SIG-M5 (cell line): ENCODE results near the gene ELP4.
"Not testable (repeated sequence)": the region's sequence is repeated elsewhere in the genome, so short reads cannot be mapped to it uniquely, and the experiment has no call there.

Experiments used
- DNase-seq: peaks from one replicate; lab custom pipeline; 2025; lab: John Stamatoyannopoulos, UW

Gene ELP4

DNA sequence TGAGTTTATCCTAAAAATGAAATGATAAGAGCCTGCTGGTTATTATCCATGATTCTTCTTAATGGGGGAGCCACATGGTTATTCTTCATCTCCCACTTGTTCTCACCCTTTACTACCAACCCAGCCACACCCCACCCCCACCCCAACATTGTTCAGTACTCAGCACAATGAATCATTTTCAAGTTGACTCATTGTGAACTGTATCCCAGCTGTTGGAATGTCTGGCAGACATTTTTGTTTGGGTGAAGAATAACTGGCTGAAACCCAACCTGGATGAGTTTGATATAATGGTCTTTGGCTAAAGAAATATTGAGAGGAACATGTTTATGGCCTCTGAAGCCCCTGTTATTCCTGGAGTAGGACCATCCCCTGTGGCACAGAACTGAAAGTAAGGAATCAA is 136.2 kb downstream of the ELP4 start:
- DNase-seq, result no peak

DNA sequence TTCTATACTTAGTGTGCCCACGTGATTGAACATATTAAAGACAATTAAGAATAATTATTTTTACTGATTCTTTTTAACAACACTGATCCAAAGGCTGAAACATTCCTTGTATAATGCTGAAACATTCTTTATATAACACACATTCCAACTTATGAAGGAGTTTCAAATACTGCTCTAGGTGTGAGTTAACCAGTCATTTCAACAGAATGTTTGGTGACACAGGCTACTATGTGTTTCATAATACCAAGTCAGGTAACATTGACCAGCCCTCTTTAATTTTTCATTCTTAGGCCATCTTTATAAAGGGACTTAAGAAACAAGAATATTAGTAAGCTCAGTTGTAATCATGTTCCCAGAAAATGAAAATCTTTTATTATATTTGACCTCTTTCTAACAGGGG is 136.6 kb downstream of the ELP4 start:
- no peak for DNase-seq

DNA sequence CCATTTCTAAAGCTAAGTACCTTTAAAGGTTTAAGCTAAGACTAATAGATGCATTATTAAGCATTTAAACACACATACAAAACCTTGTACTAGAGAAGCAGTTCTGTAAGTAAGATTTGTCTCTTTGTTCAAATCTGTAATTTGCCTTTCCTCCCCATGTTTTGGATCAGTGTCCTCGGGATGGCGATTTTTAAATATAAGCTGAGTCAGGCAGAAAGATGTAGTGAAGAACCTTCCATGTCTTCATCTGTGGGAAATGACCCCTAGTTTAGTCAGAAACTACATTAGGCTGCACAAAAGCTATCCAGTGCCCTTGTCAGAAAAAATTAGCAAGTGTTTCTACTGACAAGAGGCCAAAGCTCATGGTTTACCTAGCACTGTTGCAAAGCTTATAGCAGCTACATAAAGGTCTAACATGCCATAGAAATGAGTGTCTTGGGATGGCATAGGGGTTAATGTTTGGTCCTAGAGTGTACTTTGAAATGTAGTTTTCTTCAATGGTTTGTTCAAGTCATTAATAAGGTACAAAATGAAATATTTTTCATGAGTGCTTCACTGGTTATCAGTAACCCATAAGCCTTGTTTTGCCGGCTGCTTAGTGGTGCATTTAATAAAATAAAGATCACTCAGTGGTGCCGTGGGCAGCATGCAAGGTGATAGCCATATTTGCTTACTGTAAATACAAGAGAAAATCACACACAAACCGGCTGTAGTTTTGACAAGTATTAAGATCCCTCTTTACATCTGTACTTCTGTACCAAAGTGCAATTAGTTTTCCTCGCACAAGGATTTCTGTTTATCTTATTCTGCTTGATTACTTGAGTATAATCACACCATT is 139.8 kb downstream of the ELP4 start:
- DNase-seq, result no peak

DNA sequence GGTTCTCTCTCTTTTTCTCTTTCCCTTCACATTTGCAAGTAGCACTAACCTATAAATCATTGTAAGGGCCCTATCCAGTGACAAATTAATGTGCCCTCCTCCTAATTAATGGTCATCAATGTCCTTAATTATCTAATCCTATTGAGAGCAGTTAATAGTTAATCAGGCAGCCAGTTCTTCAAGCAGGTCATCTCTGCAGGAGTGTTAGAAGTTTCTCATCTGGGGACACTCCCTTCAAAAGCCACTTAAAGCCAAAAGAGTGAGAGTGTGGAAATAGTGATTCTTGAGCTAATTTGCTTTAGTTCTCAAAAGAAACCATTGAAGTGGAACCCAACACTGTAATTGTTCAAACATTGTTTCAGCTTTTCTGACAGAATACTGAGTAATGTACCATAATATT is 141.6 kb downstream of the ELP4 start:
- DNase-seq, result no peak

DNA sequence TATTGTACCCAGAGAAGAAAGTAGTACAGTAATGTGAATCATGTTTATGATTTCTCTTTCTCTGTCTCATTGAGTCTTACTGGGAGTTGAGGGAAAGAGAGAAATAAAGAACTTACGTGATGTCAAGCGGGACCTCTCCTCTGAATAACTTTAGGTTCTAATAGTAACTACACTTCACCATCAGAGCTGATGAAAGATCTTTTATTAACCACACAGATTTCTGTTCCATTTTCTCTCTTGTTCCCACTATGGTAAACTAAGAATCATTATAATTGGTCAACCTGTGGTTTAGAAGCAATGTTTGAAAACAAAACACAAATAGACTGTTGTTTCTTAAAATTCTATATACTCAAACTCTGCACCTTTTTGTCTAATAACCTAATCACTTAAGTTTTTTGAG is 142.3 kb downstream of the ELP4 start:
- no peak for DNase-seq

DNA sequence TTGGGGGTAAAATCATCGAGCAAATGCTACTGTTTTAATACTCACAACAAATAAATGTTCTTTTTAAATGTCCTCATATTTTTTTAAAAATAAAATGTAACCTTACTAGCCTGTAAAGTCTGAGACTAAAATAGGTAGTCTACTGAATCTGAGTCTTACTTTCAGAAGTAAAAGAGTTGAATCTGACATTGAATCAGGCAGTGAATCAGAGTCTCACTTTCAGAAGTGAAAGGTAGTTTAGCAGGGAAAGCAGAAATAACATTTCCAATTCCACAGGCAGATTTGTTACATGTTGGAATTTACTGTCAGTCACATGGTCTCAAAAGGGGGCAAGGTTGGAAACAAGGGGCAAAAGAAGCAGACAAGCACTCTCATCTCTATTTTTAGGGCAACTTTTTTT is 143.0 kb downstream of the ELP4 start:
- no peak for DNase-seq

DNA sequence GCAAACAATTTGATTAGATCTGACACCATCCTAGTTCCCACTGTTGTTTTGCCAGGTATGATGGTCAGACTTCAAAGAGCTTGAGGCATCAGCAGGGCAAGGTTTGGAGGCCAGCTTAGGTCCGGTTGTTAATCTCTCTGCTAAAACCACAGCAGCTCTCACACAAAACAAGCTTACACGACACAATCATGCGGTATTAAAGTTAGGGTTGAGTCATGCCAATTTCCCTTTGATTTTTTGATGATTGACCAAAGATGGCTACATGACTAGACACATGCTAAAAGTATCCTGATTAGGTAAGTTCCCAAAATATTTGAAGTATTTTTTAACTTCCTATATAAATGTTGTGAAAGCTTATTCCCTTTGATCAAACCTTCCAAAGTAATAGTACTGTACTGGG is 145.9 kb downstream of the ELP4 start:
- no peak for DNase-seq

DNA sequence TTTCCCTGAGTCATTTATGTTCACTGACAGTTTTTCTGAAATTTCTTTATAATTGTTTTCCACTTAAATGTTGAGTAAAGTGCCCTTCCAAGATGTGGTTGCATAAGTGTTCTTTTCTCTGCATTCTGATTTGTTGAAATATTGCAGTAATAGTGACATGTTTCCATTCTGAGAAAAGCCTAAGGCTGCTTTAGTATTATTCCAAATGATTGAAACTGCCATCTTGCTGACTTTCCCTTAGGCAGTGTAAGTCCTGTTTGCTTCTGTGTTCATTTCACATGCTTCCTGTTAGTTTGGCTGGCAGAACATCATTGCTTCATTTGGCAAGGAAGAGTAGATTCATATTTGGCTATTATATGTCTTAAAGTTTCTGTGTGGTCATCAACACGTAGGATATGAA is 146.5 kb downstream of the ELP4 start:
- DNase-seq, result no peak

DNA sequence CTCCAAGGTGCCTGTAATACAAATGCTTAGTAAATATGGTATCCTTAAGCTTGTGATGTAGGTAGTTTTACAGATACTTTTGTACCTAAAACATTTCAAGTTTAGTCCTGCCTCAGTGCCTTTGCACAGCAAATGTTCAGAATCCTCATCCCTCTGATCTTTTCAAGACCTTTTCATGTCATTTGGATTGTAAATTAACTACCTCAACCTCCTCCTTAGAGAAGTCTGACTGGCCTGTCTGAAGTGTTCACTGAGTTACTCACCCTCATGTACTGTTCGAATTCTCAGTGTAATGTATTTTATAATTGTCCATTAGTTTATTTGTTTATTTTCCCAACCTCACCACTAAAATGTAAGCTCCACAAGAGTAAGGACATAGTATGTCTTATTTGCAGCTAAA is 147.5 kb downstream of the ELP4 start:
- no peak for DNase-seq

DNA sequence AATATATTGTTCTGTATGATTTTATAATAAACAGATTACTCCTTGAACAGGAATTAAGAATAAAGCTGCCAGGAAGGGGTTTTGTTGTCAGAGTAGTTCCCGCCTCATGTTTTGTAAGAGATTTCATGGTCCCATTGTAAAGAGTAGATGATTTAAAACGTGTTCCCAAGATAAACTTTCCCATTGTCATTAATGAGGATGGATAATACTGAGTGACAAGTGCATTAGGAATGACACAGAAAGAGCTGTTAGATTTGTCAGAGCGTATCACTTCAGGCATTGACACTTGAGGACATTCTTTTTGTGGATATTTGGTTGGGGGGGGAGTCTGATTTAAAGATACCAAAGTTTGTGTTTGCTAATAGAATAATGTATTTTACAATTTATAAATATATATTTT is 154.6 kb downstream of the ELP4 start:
- no peak for DNase-seq

DNA sequence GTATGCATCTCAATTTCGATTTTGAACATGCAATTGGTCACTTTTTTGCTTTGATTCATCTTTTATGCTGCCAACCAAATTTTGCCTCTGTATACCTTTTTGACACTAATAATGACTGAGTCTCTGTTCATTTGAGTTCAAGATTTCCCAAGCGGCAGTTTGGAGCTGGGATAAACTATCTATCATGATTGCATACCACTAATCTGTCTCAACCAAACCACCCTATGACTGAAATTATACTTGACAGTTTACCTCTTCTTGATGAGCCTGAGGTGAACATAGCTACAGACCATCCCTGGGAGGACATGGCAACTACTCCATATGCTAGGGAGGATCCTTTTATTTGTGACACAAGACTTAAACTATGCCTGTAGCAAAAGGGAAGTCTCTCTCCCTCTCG is 155.4 kb downstream of the ELP4 start:
- DNase-seq, result no peak

DNA sequence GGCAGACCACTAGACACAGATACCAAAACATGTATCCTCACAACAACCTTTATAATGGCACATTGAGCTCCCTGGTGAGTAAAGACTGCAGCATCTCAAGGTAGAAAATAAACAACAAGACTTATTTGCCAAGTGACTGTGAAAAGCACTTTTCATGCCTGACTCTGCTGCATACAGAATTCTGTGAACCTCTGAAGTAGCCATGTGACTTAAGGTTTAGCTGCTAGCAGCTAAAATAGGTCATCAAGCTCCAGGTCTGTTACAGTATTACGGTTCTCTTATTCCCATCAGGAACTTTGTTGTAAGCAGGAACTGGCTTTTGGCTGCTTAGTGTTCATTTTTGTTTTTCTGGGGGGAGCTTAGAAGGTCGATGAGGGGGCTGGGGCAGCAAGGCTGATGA is 162.1 kb downstream of the ELP4 start:
- no peak for DNase-seq

DNA sequence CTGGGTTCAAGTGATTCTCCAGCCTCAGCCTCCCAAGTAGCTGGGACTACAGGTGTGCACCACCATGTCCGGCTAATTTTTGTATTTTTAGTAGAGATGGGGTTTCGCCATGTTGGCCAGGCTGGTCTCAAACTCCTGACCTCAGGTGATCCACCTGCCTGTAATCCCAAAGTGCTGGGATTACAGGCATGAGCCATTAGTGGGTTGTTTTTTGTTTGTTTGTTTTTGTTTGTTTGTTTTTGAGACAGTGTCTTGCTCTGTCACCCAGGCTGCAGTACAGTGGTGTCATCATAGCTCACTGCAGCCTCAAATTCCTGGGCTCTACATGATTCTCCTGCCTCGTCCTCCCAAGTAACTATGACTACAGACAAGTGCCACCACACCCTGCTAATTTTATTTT is 163.5 kb downstream of the ELP4 start:
- DNase-seq, result not testable (repeated sequence)

DNA sequence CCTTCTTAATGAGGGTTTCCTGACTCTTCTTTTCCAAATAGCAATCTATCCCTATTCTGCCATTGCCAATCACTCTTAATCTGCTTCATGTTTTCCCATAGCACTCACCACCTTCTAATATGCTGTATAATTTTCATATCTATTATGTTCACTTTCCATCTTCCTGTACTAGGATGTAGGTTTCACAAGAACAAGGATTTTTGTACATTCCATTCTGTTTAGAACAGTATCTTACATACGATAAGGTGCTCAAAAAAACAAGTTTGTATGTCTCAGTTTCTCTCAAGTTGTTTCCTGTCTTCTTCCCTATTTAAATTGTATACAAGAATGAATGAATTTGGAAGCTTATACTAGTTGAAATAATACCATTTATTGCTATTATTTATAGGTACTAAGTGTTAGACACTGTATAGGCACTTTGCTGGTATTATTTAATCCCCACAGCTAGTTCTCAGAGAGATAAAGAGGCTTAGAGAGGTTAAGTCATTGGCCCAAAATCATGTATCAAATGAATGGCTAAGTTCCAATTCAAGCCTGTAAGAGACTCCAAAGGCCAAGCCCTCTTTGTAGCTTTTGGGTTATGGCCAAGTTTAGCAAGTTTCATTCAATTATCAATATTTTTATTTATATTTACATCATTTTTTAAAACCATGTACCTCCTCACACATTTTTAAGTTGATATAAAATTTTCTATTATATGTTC is 166.9 kb downstream of the ELP4 start:
- no peak for DNase-seq

DNA sequence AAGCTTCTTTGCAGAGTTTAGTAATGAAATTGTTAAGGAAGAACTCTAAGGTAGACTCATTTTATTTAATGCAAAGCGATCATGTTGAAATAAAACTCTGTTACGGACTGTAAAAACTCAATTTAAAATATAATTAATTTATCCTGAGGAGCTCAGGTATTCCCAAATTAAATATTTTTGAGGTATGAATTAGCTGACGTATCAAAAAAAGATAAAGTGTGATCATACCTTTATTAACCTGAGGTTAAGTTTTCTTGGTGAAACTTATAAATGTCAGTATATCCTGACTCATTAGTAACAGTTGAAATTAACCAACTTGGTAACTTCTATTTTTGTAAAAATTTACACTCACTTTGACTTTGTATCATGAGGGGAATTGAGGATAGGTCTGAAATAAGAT is 171.2 kb downstream of the ELP4 start:
- no peak for DNase-seq

DNA sequence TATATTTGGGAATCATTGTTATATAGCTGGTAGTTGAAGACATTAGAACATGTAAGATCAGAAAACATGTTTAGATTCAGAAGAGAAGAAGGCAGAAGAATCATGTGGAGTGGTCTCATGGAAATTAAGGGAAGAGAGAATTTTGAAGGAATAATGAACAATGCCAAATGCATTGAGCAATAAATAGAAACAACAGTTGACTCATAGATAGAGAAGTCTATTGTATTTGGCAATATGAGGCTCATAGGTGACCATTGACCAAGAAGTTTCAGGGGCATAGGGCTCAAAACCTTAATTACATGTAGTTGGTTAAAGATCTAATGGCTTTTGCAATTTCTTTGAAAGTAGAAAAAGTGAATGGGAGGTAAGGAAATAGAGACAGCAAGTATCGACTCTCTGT is 177.7 kb downstream of the ELP4 start:
- DNase-seq, result no peak

DNA sequence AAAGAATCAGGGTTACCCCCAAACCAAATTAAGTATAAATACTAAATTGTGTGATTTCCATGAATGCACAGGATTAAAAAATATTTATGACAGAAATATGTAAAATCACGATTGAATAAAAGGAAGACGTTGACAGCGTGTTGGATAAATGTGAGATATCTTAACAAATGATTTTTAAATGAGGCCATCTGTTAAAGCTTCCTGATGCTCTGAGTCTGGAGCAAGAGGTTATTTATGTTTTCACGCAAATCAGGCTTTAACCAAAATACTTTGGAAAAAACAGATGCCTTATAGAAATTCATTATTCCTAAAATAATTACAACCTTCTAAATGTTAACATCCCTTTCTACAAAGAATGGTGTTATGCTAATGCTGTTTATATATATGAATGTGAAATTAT is 178.3 kb downstream of the ELP4 start:
- DNase-seq, result no peak

DNA sequence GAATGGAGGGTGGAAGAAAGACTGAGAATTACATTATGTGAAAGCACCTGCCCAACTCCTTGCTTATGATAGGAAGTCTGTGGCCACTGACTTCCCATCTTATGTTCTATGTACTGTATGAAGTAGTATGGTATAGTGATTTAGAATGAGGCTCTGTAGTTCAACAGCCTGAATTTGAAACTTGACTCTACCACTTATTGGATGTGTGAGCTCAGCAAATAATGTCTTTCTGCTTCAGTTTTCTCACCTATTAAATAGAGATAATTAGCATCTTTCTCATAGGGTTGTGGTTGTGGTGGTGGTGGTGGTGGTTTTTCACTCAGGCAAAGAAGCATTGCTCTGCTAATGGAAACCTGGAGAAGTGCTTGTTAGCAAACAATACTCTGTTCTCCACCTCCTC is 180.0 kb downstream of the ELP4 start:
- no peak for DNase-seq

DNA sequence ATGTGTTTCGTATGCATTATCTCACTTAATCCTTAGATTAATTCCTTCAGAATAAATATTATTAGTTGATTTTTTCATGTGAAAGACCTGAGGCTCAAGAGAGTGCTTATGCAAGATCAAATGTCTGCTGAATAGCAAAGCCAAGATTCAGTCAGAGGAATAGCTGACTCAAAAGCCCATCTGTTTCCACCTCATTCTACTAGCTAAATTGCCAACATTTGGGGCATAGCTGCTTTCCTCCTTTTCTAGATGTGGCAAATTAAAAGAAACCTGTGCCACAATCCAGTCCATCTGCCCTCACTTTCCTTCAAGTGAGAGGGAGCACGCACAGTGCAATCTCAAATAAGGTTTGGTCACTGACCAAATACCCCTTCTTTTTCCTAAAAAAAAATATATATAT is 180.5 kb downstream of the ELP4 start:
- DNase-seq, result no peak

DNA sequence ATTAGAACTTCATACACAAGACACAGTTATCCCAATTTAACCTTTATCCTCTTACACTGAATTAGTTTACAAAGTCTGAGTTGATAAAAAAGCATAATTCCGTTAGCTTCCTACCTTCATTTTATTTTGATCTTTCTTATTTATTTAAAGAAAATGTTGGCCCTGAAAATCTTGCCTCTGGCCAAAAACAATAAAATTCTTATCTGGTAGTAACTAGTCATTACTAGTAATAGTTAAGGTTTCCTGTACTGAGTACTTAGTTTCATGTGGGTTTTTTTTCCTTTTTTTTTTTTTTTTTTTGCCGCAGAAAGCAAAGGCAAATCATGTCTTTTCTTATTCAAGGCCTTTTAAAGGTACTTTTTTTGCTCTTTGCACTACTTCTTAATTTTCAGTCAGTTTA is 180.9 kb downstream of the ELP4 start:
- no peak for DNase-seq

DNA sequence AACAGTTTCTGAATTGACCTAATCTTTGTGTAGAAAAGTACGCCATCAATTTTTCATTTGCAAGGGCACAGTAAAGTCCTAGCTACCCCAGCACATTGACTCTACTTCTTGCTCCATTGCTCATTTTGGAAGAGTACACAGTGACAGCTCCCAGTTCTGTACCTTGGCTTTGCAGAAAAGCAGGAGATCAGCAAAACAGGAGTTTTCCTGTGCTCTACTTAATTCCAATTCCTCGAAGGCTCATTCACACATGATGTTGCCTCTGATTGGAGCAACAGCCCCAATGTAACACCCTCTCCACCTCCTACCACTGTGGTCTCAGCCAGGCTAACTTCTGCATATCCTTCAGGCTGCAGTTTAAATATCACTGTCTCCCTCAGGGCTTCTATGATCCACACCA is 182.9 kb downstream of the ELP4 start:
- no peak for DNase-seq

DNA sequence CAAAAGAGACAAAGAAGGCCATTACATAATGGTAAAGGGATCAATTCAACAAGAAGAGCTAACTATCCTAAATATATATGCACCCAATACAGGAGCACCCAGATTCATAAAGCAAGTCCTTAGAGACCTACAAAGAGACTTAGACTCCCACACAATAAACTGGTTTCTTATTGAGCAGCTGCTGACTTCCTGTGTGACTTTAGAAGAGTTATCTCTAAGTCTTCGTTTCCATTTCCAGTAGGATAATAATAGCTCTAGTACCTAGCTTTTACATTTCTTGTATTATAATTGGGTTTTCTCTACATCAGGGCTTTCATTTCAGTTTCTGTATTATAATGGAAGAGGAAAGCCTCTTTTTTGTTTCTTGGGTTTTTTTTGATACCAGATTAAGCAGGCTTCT is 187.5 kb downstream of the ELP4 start:
- DNase-seq, result not testable (repeated sequence)

DNA sequence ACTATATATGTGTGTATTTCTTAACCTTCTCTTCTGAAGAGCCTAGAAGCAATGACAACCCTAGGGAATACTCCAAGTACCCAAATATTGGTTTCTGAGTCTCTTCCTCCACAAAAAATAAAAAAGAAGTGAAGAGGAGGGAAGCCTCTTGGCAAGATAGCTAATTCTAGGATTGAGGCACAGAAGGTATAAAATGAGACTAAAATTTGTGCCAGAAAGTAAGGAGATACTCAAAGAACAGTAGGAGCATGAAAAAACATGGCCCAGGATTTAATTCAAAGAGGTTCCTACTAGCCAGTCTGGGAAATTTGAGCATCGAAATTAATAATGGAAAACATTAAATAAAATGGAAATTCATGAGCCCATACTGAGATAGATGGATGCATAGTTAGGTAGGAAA is 189.5 kb downstream of the ELP4 start:
- DNase-seq, result no peak

DNA sequence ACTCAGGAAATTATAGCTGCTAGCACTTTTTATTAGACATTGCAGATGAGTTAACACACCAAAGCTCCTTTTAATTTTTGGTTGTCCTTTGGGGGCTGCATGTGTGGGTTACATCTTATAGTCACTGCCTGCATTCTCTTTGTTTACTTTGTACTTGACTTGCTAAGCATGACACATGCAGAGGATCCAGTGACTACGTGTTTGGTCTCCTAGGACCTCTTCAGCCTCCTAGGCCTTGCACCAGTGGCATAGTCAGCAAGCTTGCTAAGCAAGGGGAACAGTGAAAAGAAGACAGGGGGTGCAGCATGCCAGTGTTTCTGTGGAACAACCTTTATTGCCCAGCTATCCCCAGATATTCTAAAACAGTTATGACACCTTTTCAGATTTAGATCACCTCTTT is 193.4 kb downstream of the ELP4 start:
- DNase-seq, result no peak
